RWPE2 (cell line): ENCODE measurements around the gene FASTK.

Experiments
- ATAC-seq: fragments of 200-7000 bp; cut with Tn5 transposase; 3 replicates; pipeline ENCODE4 v1.9.1; 2021; ENCODE audit warnings: low read depth
- DNase-seq: peaks from one replicate; pipeline ENCODE4 v3.0.0-alpha.2; 2020; ENCODE audit warnings: low spot score
- H3K27ac ChIP-seq: fragments of 450-650 bp; 2 replicates; pipeline ENCODE4 v1.5.1; 2017; ENCODE audit warnings: mild to moderate bottlenecking; ENCODE audit not compliant: poor library complexity, severe bottlenecking
- H3K27me3 ChIP-seq: fragments of 250-450 bp; sonication (Bioruptor Pico); 2 replicates; pipeline ENCODE4 v1.5.1; 2021; ENCODE audit warnings: mild to moderate bottlenecking, moderate library complexity; ENCODE audit not compliant: insufficient read depth, poor library complexity, severe bottlenecking
- H3K36me3 ChIP-seq: fragments of 250-450 bp; sonication (Bioruptor Pico); 2 replicates; pipeline ENCODE4 v1.5.1; 2020; ENCODE audit warnings: low read depth, mild to moderate bottlenecking, moderate library complexity
- H3K4me1 ChIP-seq: fragments of 250-450 bp; sonication (Bioruptor Pico); 2 replicates; pipeline ENCODE4 v1.5.1; 2021; ENCODE audit warnings: mild to moderate bottlenecking, moderate library complexity; ENCODE audit not compliant: insufficient read depth, poor library complexity, severe bottlenecking
- H3K4me3 ChIP-seq: fragments of 250-450 bp; sonication (Bioruptor Pico); 2 replicates; pipeline ENCODE4 v1.5.1; 2021; ENCODE audit warnings: mild to moderate bottlenecking, moderate library complexity; ENCODE audit not compliant: severe bottlenecking
- H3K9me3 ChIP-seq: fragments of 250-450 bp; sonication (Bioruptor Pico); 2 replicates; pipeline ENCODE4 v1.5.1; 2021; ENCODE audit warnings: mild to moderate bottlenecking, moderate library complexity; ENCODE audit not compliant: severe bottlenecking
- CTCF ChIP-seq: fragments of 450-650 bp; IDR thresholded peaks from one replicate; pipeline ENCODE4 v1.5.1; 2017; ENCODE audit warnings: mild to moderate bottlenecking, moderate library complexity; ENCODE audit not compliant: poor library complexity, severe bottlenecking

The FASTK gene

DNA sequence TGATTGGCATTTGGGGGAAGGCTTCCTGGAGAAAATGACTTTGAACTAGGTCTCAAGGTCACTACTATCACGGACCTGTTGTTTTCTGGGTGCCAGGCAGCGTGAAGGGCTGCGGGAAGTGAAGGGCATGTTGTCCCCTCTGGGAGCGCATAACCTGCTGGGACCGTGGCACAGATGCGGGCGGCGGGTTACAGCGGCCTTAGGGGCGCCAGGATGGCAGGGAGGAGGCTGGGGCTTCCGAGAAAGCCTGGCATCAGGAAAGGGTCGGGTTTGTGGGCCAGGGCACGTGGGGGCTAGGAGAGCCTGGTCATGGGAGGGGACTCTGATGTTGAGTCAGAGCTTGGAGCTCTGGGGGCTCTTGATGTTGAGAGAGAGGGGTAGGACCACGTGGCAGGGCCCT lies 15.1 kb downstream of the FASTK start:
- DNase-seq (no peak), ATAC-seq (no peak)
- Histone ChIP-seq H3K36me3 (peaks cover 56% of the 10 kb centered on the region), H3K4me3 (no peak overlapping the region), H3K4me1 (peaks cover 24% of the 10 kb centered on the region), H3K9me3 (no peaks in the 10 kb centered on the region), H3K27me3 (no peaks in the 10 kb centered on the region), H3K27ac (no peak overlapping the region)
- no peak for TF ChIP-seq CTCF

- Histone ChIP-seq H3K9me3 (no peaks in the 10 kb centered on the region), H3K27ac (no peak overlapping the region), H3K4me3 (no peak overlapping the region), H3K36me3 (peaks cover 54% of the 10 kb centered on the region), H3K4me1 (peaks cover 24% of the 10 kb centered on the region), H3K27me3 (no peaks in the 10 kb centered on the region)
- ATAC-seq (no peak), DNase-seq (no peak)
- no peak for TF ChIP-seq CTCF
Measured at GRCh38 chr7:151064993-151065392, 15.6 kb downstream of the FASTK start.

DNA sequence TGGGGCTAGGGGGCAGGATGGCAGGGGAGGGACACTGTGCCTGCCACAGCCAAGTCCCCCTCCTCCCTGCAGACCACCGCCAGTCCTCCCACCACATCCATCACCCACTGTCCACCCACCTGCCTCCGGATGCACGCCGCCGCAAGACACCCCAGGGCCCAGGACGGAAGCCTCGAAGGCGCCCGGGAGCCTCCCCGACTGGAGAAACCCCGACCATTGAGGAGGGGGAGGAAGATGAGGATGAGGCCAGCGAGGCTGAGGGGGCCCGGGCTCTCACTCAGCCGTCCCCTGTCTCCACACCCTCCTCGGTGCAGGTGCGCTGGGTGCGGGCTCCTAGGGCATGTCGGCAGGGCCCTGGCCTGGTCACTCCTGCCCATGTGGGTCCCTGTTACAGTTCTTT lies 16.2 kb downstream of the FASTK start:
- DNase-seq (no peak), ATAC-seq (no peak)
- Histone ChIP-seq H3K9me3 (no peaks in the 10 kb centered on the region), H3K27ac (no peak overlapping the region), H3K27me3 (no peaks in the 10 kb centered on the region), H3K4me3 (no peak overlapping the region), H3K36me3 (peaks cover 49% of the 10 kb centered on the region), H3K4me1 (peaks cover 24% of the 10 kb centered on the region)
- no peak for TF ChIP-seq CTCF

DNA sequence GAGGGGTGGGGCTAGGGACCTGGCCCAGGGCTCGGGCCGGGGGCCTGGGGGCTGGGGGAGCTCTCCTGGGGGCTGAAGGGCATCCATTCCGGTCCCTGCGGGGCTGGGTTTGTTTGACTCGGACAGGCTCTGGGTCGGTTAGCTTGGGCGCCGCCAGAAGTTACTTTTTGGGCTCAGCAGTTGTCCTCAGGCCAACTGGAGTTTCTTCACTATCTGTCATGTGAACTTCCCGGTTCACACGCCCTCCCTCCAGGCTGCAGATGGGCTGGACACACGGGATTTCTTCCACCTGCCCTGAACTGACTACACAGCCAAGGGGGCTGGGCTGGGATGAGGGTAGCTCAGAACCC lies 17.4 kb downstream of the FASTK start:
- Histone ChIP-seq H3K4me3 (no peak overlapping the region), H3K9me3 (no peaks in the 10 kb centered on the region), H3K36me3 (peaks cover 39% of the 10 kb centered on the region), H3K27me3 (no peaks in the 10 kb centered on the region), H3K4me1 (peaks cover 28% of the 10 kb centered on the region), H3K27ac (peak overlapping the region; percentile 86)
- peak; percentile 3; the same call in 1 of the 3 replicates for ATAC-seq
- no peak for DNase-seq
- no peak for TF ChIP-seq CTCF

DNA sequence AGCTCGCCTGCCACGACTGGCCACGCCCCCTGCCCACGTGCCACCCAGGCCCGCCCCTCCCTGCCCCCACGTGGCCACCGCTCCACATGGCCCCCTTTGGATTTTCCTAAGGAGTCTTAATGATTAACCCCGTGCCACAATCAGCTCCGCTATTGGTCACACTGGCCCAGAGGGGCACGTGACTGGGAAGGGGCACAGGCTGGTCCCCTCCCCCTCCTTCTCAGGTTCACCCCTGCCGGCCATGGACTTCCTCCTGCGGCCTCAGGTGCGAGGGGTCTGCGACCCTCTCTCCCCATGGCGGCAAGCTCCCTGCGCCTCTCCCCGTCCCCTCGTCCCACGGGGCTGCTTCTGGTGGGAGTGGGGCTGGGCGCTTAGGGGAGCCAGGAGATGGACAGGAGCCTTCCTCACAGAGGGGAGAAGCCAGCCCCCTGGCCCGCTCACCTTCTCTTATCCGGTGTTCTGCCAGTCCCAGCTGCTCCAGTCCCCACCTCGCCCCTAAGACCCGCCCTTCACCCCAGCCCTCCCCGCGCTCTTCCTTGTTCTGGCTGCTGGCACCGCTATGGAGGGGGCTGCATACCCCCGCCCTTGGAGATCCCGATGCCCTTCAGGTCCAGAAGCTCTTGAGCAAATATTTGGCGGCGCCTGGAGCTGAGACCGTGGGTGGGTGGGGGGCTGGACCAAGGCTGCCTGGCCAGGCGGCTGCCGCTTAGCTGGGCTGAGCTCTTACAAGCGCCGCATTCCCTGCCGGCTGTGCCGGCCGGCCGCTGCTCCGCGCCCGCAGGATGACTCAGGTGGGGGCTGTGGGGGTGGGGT lies 18.0 kb downstream of the FASTK start:
- ATAC-seq: peak; percentile 30
- peaks cover 28% of the 10 kb centered on the region for H3K4me1 ChIP-seq
- no peaks in the 10 kb centered on the region for H3K9me3 ChIP-seq
- peak overlapping the region; percentile 86 for H3K27ac ChIP-seq
- peak overlapping the region; percentile 18 for H3K4me3 ChIP-seq
- TF ChIP-seq CTCF: no peak
- DNase-seq: no peak
- H3K36me3 ChIP-seq: peaks cover 34% of the 10 kb centered on the region
- H3K27me3 ChIP-seq: no peaks in the 10 kb centered on the region
